DOHH2 (cell line): ENCODE measurements around the gene OSBPL2.

ENCODE experiments used
- H3F3A ChIP-seq: fragments of 200-600 bp; sonication (generic), shearing (Covaris generic); 2 replicates; pipeline ENCODE4 v1.6.0; 2016; ENCODE audit warnings: antibody characterized with exemption, mild to moderate bottlenecking; ENCODE audit not compliant: control insufficient read depth, insufficient read depth
- H3K27ac ChIP-seq: fragments of 200-600 bp; sonication (generic); 2 replicates; pipeline ENCODE4 v1.5.1; 2014; ENCODE audit warnings: low read depth, mild to moderate bottlenecking, low read length, moderate library complexity
- H3K27me3 ChIP-seq: fragments of 200-600 bp; sonication (generic); 2 replicates; pipeline ENCODE4 v1.6.1; 2014; ENCODE audit warnings: mild to moderate bottlenecking, low read length, mixed read lengths; ENCODE audit not compliant: control insufficient read depth
- H3K36me3 ChIP-seq: fragments of 200-600 bp; sonication (generic); 2 replicates; pipeline ENCODE4 v1.6.1; 2014; ENCODE audit warnings: mild to moderate bottlenecking, low read length, moderate library complexity, mixed read lengths; ENCODE audit not compliant: control insufficient read depth
- H3K4me1 ChIP-seq: fragments of 200-600 bp; sonication (generic); 2 replicates; pipeline ENCODE4 v1.6.1; 2014; ENCODE audit warnings: mild to moderate bottlenecking, low read length, mixed read lengths; ENCODE audit not compliant: control insufficient read depth
- H3K4me2 ChIP-seq: fragments of 200-600 bp; sonication (generic); 2 replicates; pipeline ENCODE4 v1.6.0; 2014; ENCODE audit warnings: mild to moderate bottlenecking, low read length, moderate library complexity
- H3K4me3 ChIP-seq: fragments of 200-600 bp; sonication (generic); 2 replicates; pipeline ENCODE4 v1.5.1; 2014; ENCODE audit warnings: mild to moderate bottlenecking, low read length, mixed read lengths
- H3K79me2 ChIP-seq: fragments of 200-600 bp; sonication (generic); 2 replicates; pipeline ENCODE4 v1.6.1; 2014; ENCODE audit warnings: mild to moderate bottlenecking, low read length, mixed read lengths; ENCODE audit not compliant: control insufficient read depth
- H3K9me2 ChIP-seq: fragments of 200-600 bp; sonication (generic); replicated peaks from 2 replicates; pipeline ENCODE4 v1.6.1; 2014; ENCODE audit warnings: mild to moderate bottlenecking, low read length, mixed read lengths; ENCODE audit not compliant: control insufficient read depth
- H3K9me3 ChIP-seq: fragments of 200-600 bp; sonication (generic); 2 replicates; pipeline ENCODE4 v1.6.1; 2014; ENCODE audit warnings: antibody characterized with exemption, low read length, mixed read lengths; ENCODE audit not compliant: control insufficient read depth, insufficient read depth
- H4K20me1 ChIP-seq: fragments of 200-600 bp; sonication (generic); 2 replicates; pipeline ENCODE4 v1.6.0; 2014; ENCODE audit warnings: low read depth, mild to moderate bottlenecking, antibody characterized with exemption, low read length, moderate library complexity; ENCODE audit not compliant: control insufficient read depth, insufficient read depth
- CTCF ChIP-seq: fragments of 200-600 bp; sonication (generic); IDR thresholded peaks from one replicate; pipeline ENCODE4 v1.5.1; 2014; ENCODE audit warnings: antibody characterized with exemption, mild to moderate bottlenecking, low read depth, low read length; ENCODE audit not compliant: poor library complexity, severe bottlenecking
- EZH2phosphoT487 ChIP-seq: fragments of 200-600 bp; sonication (generic); IDR thresholded peaks from 2 replicates; pipeline ENCODE4 v1.6.1; 2017; ENCODE audit warnings: borderline replicate concordance, mild to moderate bottlenecking, antibody characterized with exemption, low read length, moderate library complexity, mixed read lengths

OSBPL2 gene

GRCh38 chr20:62328684-62329388 is 90.5 kb downstream of the OSBPL2 start:
- Histone ChIP-seq H3K4me3 (no peak overlapping the region), H3K27ac (no peak overlapping the region), H3K9me2 (no peaks in the 10 kb centered on the region), H3K4me2 (no peak overlapping the region), H3K79me2 (no peaks in the 10 kb centered on the region), H4K20me1 (no peaks in the 10 kb centered on the region), H3K36me3 (peaks cover 17% of the 10 kb centered on the region; the same call in 1 of the 2 replicates), H3F3A (no peaks in the 10 kb centered on the region), H3K9me3 (no peaks in the 10 kb centered on the region), H3K4me1 (peaks cover 5% of the 10 kb centered on the region; the same call in 1 of the 2 replicates), H3K27me3 (no peaks in the 10 kb centered on the region)
- TF ChIP-seq EZH2phosphoT487 (no peak), CTCF (no peak)

GRCh38 chr20:62329389-62330377 is 91.4 kb downstream of the OSBPL2 start:
- Histone ChIP-seq H3K4me3 (no peak overlapping the region), H3K27ac (no peak overlapping the region), H3K9me2 (no peaks in the 10 kb centered on the region), H3K79me2 (no peaks in the 10 kb centered on the region), H3K9me3 (no peaks in the 10 kb centered on the region), H3K4me1 (peaks cover 5% of the 10 kb centered on the region; the same call in 1 of the 2 replicates), H3F3A (no peaks in the 10 kb centered on the region), H3K27me3 (no peaks in the 10 kb centered on the region), H3K36me3 (peaks cover 17% of the 10 kb centered on the region; the same call in 1 of the 2 replicates), H3K4me2 (no peak overlapping the region), H4K20me1 (no peaks in the 10 kb centered on the region)
- TF ChIP-seq EZH2phosphoT487: no peak
- no peak for TF ChIP-seq CTCF

GRCh38 chr20:62330576-62331317 is 92.4 kb downstream of the OSBPL2 start:
- no peaks in the 10 kb centered on the region for H3K9me3 ChIP-seq
- no peak overlapping the region for H3K4me3 ChIP-seq
- no peaks in the 10 kb centered on the region for H4K20me1 ChIP-seq
- H3K4me2 ChIP-seq: no peak overlapping the region
- no peaks in the 10 kb centered on the region for H3F3A ChIP-seq
- no peaks in the 10 kb centered on the region for H3K27me3 ChIP-seq
- no peaks in the 10 kb centered on the region for H3K79me2 ChIP-seq
- peaks cover 17% of the 10 kb centered on the region; the same call in 1 of the 2 replicates for H3K36me3 ChIP-seq
- TF ChIP-seq EZH2phosphoT487: no peak
- TF ChIP-seq CTCF: no peak
- no peak overlapping the region for H3K27ac ChIP-seq
- peaks cover 5% of the 10 kb centered on the region for H3K4me1 ChIP-seq
- H3K9me2 ChIP-seq: no peaks in the 10 kb centered on the region
